Retina (tissue), 1 donor: ENCODE results near the gene DUOXA2.

Experiments used
- DNase-seq: peaks from one replicate; pipeline ENCODE4 v3.0.0-alpha.2; 2016

DUOXA2 gene

GRCh38 chr15:45164914-45165313 lies 50.8 kb downstream of the DUOXA2 start:
- no peak for DNase-seq

GRCh38 chr15:45165536-45165935 lies 51.4 kb downstream of the DUOXA2 start:
- no peak for DNase-seq

DNA sequence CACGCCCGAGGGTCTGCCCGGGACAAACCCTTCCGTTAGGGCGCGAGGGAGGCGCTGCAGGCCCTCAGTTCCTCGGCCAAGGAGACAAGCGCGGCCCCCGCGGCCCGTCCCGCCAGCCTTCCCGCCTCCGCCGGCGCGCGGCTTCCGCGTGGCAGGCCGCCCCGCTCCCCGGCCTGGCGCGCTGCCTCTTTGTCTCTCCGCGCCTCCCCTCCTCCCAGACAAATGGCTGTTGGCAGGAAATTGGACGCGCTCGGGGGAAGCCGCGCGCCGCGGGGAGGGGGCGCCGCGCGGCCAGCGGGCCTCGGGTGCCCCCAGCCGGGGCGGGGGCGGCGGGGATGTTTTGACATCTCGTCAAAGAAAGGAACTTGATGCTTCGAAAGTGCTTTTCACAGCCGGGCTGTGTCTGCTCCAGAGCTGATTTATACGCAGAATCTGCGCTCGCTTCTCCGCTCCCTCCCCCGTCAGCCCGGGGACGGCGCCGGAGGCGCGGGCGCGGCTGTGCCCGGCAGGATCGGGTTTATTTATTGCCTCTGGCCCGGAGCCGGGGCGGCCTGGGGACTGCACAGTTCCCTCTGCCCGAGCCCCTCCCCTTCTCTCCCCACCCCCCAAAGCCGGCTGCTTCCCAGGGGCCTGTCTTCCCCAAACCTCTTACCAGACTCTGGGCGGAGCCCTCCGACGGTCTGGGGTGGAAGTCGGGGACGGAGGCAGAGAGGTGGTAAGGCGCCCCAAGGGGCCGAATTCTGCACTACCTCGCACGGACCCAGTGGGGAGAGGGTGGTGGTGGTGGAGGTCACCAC lies 52.9 kb downstream of the DUOXA2 start:
- DNase-seq: peak; percentile 86

GRCh38 chr15:45167631-45168205 lies 53.6 kb downstream of the DUOXA2 start:
- DNase-seq: no peak
